ENCODE results near the gene MID1.

DNA sequence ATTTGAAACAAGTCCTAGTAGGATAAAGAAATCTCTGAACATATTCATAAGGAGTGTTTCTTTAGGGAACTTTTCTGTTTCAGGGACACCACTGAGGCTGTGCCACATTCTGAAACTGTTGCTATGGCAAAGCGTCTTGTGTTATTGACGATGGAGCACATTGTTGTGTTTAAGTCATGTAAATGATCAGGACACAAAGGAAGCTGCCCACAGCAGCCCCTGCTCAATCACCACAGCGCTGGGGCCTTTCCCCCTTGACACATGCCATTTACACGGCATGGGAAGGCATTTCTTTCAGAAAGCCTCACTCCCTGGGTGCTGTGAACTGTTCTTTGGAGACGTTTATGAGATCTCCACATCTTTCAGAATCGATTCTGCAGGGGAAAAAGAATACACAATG, 39.8 kb upstream of the MID1 start:
- TF ChIP-seq, protein P1, sequence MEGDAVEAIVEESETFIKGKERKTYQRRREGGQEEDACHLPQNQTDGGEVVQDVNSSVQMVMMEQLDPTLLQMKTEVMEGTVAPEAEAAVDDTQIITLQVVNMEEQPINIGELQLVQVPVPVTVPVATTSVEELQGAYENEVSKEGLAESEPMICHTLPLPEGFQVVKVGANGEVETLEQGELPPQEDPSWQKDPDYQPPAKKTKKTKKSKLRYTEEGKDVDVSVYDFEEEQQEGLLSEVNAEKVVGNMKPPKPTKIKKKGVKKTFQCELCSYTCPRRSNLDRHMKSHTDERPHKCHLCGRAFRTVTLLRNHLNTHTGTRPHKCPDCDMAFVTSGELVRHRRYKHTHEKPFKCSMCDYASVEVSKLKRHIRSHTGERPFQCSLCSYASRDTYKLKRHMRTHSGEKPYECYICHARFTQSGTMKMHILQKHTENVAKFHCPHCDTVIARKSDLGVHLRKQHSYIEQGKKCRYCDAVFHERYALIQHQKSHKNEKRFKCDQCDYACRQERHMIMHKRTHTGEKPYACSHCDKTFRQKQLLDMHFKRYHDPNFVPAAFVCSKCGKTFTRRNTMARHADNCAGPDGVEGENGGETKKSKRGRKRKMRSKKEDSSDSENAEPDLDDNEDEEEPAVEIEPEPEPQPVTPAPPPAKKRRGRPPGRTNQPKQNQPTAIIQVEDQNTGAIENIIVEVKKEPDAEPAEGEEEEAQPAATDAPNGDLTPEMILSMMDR (IDR thresholded peaks at IDR 0.05; ENCODE audit: insufficient read depth, low read length, poor library complexity, severe bottlenecking): no peak
- no peak for TF ChIP-seq EZH2phosphoT487 (conservative IDR thresholded peaks at IDR 0.05; ENCODE audit: low read length)

Measured in SU-DHL-6 (cell line).